Suprapubic skin (tissue), 4 donors: ENCODE results near the gene HSPA1B. TPM values are rescaled to one million over a fixed set of nuclear protein-coding genes. Genes with fewer than 3 reads are reported as not detected.

Experiments
- DNase-seq, 2 donors: peaks; one replicate each; pipeline ENCODE4 v3.0.0-alpha.2; 2019; ENCODE audit warnings: low spot score in 2 of 2
- H3K27ac ChIP-seq: fragments of 200-600 bp; sonication (generic); one replicate; pipeline ENCODE4 v1.5.1; 2019
- H3K27me3 ChIP-seq: fragments of 200-600 bp; sonication (generic); one replicate; pipeline ENCODE4 v1.5.1; 2019
- H3K36me3 ChIP-seq: fragments of 200-600 bp; sonication (generic); one replicate; pipeline ENCODE4 v1.5.1; 2019
- H3K4me1 ChIP-seq: fragments of 200-600 bp; sonication (generic); one replicate; pipeline ENCODE4 v1.5.1; 2019
- H3K4me3 ChIP-seq: fragments of 200-600 bp; sonication (generic); one replicate; pipeline ENCODE4 v1.5.1; 2019; ENCODE audit warnings: mild to moderate bottlenecking
- H3K9me3 ChIP-seq: fragments of 200-600 bp; sonication (generic); one replicate; pipeline ENCODE4 v1.5.1; 2019
- EP300 ChIP-seq: sonication (generic); formaldehyde crosslinking; IDR thresholded peaks from one replicate; pipeline ENCODE4 v1.6.1; 2017; ENCODE audit warnings: antibody characterized with exemption
- POLR2A ChIP-seq, 2 donors: fragments of 450-650 bp; IDR thresholded peaks; one replicate each; pipeline ENCODE4 v1.6.1; 2017; ENCODE audit warnings: antibody characterized with exemption in 2 of 2, mild to moderate bottlenecking in 2 of 2, moderate library complexity in 2 of 2
- POLR2AphosphoS5 ChIP-seq, 3 donors: sonication (generic); formaldehyde crosslinking; IDR thresholded peaks; one replicate each; pipeline ENCODE4 v1.6.1; 2017; ENCODE audit warnings: antibody characterized with exemption in 3 of 3
- WGBS: methylation state at CpG from one replicate; pipeline ENCODE4 v1.1.5; 2018; 5-methylcytosine and 5-hydroxymethylcytosine counted together
- total RNA-seq, 4 donors: library from RNA; depleted of rRNA; stranded (reverse); fragments of >200 nt; gene quantifications; one replicate each; pipeline ENCODE4 v1.1.0, GENCODE V29; 2016
- TF ChIP-seq, protein P1 (sequence below), 2 donors: fragments of 200-600 bp in 1 of 2; fragments of 450-650 bp in 1 of 2; sonication (generic) in 1 of 2; IDR thresholded peaks; one replicate each; pipeline ENCODE4 v1.5.1; 2016 to 2019; ENCODE audit warnings: antibody characterized with exemption in 2 of 2, mild to moderate bottlenecking in 1 of 2, moderate library complexity in 1 of 2

The HSPA1B gene
- total RNA-seq, 4 donors from 2014 or later = 243 to 686 (median 558) TPM

DNA sequence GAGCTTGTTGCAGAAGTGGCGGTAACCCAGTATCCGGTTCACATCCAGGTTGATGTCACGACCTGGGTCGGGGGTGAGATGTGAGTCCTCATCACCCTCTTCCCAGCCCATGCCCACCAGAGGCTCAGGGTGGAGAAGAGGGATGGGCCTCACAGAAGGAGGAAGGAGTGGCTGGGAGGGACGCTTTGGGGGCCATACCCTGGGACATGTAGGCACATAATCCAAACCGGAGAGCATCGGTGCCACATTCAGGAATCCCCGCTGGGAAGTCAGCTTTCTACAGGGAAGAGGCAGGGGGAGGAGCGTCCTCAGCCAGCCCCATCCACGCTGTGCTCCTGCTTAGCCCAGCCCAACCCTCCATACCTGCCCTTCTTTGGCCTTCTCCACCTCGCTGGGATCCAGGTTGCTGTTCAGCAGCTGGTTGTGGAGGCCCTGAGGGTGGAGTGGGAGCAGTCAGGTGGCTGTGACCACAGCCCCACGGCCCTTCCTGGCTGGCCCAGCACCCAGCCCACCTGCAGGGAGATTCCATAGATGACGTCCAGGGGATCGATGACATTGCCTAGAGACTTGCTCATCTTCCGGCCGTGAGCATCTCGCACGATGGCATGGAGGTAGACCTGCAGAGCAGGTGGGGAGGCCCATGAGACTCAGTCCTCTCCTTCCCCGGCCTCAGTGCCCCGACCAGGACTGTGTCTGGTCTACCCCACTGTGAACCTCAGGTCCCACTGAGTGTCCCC is 46.9 kb upstream of the HSPA1B start:
- Histone ChIP-seq H3K4me3 (no peak overlapping the region), H3K27ac (no peak overlapping the region), H3K9me3 (no peaks in the 10 kb centered on the region), H3K4me1 (peaks cover 19% of the 10 kb centered on the region), H3K36me3 (peaks cover 72% of the 10 kb centered on the region), H3K27me3 (no peaks in the 10 kb centered on the region)
- no peak for DNase-seq
- WGBS = 89% methylated on average over 6 of the region's 20 CpGs
- TF ChIP-seq POLR2A (IDR thresholded peaks at IDR 0.05) (no peak), EP300 (no peak)
- TF ChIP-seq, protein P1, sequence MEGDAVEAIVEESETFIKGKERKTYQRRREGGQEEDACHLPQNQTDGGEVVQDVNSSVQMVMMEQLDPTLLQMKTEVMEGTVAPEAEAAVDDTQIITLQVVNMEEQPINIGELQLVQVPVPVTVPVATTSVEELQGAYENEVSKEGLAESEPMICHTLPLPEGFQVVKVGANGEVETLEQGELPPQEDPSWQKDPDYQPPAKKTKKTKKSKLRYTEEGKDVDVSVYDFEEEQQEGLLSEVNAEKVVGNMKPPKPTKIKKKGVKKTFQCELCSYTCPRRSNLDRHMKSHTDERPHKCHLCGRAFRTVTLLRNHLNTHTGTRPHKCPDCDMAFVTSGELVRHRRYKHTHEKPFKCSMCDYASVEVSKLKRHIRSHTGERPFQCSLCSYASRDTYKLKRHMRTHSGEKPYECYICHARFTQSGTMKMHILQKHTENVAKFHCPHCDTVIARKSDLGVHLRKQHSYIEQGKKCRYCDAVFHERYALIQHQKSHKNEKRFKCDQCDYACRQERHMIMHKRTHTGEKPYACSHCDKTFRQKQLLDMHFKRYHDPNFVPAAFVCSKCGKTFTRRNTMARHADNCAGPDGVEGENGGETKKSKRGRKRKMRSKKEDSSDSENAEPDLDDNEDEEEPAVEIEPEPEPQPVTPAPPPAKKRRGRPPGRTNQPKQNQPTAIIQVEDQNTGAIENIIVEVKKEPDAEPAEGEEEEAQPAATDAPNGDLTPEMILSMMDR (IDR thresholded peaks at IDR 0.05) = no peak

- peaks cover 11% of the 10 kb centered on the region for H3K4me1 ChIP-seq
- H3K27me3 ChIP-seq = no peaks in the 10 kb centered on the region
- H3K27ac ChIP-seq = no peak overlapping the region
- 91% methylated on average over 19 of the region's 23 CpGs for WGBS
- no peaks in the 10 kb centered on the region for H3K9me3 ChIP-seq
- H3K36me3 ChIP-seq = peaks cover 76% of the 10 kb centered on the region
- TF ChIP-seq EP300 (no peak), POLR2A (IDR thresholded peaks at IDR 0.05) (no peak), POLR2AphosphoS5 (IDR thresholded peaks at IDR 0.05) (no peak)
- TF ChIP-seq, protein P1 (IDR thresholded peaks at IDR 0.05) = no peak
- DNase-seq = no peak
- H3K4me3 ChIP-seq = no peak overlapping the region
These were observed 46.1 kb upstream of the HSPA1B start for GRCh38 chr6:31781244-31782125.

GRCh38 chr6:31782126-31782855 is 45.2 kb upstream of the HSPA1B start:
- 95% methylated on average over 13 of the region's 32 CpGs for WGBS

GRCh38 chr6:31784098-31784925 is 43.2 kb upstream of the HSPA1B start:
- Histone ChIP-seq H3K27me3 (no peaks in the 10 kb centered on the region), H3K36me3 (peaks cover 83% of the 10 kb centered on the region), H3K27ac (no peak overlapping the region), H3K9me3 (no peaks in the 10 kb centered on the region), H3K4me1 (peaks cover 2% of the 10 kb centered on the region), H3K4me3 (no peak overlapping the region)
- 97% methylated on average over 15 of the region's 15 CpGs for WGBS
- TF ChIP-seq EP300 = no peak
- no peak for DNase-seq

More at GRCh38 chr6:31782126-31782855, 45.2 kb upstream of the HSPA1B start:
- Histone ChIP-seq H3K27ac (no peak overlapping the region), H3K27me3 (no peaks in the 10 kb centered on the region), H3K4me3 (no peak overlapping the region), H3K4me1 (peaks cover 3% of the 10 kb centered on the region), H3K9me3 (no peaks in the 10 kb centered on the region), H3K36me3 (peaks cover 78% of the 10 kb centered on the region)
- DNase-seq = no peak
- TF ChIP-seq POLR2AphosphoS5 (IDR thresholded peaks at IDR 0.05) (no peak), POLR2A (IDR thresholded peaks at IDR 0.05) (no peak), EP300 (no peak)
- TF ChIP-seq, protein P1 (IDR thresholded peaks at IDR 0.05) = no peak

DNA sequence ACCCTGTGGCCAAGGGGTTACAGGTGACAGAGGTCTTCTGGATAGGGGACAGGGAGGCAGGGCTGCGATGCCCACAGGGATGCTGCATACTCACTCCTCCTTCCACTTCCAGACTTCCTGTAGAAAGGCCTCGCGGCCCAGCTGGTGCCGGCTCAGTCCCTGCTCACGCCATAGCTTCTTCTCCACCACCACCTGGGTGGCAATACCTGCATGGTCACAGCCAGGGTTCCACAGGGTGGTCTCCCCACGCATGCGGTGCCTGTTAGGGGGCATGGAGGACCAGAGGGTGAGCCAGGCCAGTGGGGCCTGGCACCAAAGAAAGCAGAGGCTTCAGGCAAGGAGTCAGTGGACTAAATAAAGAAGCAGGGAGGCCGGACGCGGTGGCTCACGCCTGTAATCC is 42.1 kb upstream of the HSPA1B start:
- H3K27ac ChIP-seq = no peak overlapping the region
- WGBS = 94% methylated on average over 7 of the region's 11 CpGs
- TF ChIP-seq, protein P1 (IDR thresholded peaks at IDR 0.05) = no peak
- no peaks in the 10 kb centered on the region for H3K27me3 ChIP-seq
- H3K4me3 ChIP-seq = no peak overlapping the region
- no peaks in the 10 kb centered on the region for H3K9me3 ChIP-seq
- peaks cover 2% of the 10 kb centered on the region for H3K4me1 ChIP-seq
- no peak for DNase-seq
- H3K36me3 ChIP-seq = peaks cover 80% of the 10 kb centered on the region
